ENCODE results near the gene LMF2.
"Not testable (repeated sequence)": the region's sequence is repeated elsewhere in the genome, so short reads cannot be mapped to it uniquely, and the experiment has no call there.

Gene LMF2

GRCh38 chr22:50523458-50523805, 15.9 kb upstream of the LMF2 start:
- no peak for DNase-seq (ENCODE audit: low spot score)

GRCh38 chr22:50522806-50523438, 15.4 kb upstream of the LMF2 start:
- DNase-seq (ENCODE audit: low spot score), result no peak

GRCh38 chr22:50522208-50522805, 14.8 kb upstream of the LMF2 start:
- no peak for DNase-seq (ENCODE audit: low spot score)

GRCh38 chr22:50521710-50522109, 14.2 kb upstream of the LMF2 start:
- DNase-seq (ENCODE audit: low spot score), result no peak

GRCh38 chr22:50520826-50521453, 13.4 kb upstream of the LMF2 start:
- no peak for DNase-seq (ENCODE audit: low spot score)

- not testable (repeated sequence) for DNase-seq (ENCODE audit: low spot score)
Observed at GRCh38 chr22:50520184-50520583, 12.7 kb upstream of the LMF2 start.

GRCh38 chr22:50519151-50519550, 11.6 kb upstream of the LMF2 start:
- DNase-seq (ENCODE audit: low spot score), result no peak

GRCh38 chr22:50518606-50519005, 11.1 kb upstream of the LMF2 start:
- no peak for DNase-seq (ENCODE audit: low spot score)

- DNase-seq (ENCODE audit: low spot score), result no peak
Observed at GRCh38 chr22:50517495-50518260, 10.2 kb upstream of the LMF2 start.

GRCh38 chr22:50516891-50517290, 9.4 kb upstream of the LMF2 start:
- no peak for DNase-seq (ENCODE audit: low spot score)

- DNase-seq (ENCODE audit: low spot score), result no peak
Observed at GRCh38 chr22:50516068-50516467, 8.6 kb upstream of the LMF2 start.

GRCh38 chr22:50513175-50513574, 5.7 kb upstream of the LMF2 start:
- DNase-seq (ENCODE audit: low spot score), result no peak

- DNase-seq (ENCODE audit: low spot score), result no peak
Observed at GRCh38 chr22:50508897-50509296, 1.4 kb upstream of the LMF2 start.

GRCh38 chr22:50507991-50508884, 736 bp upstream of the LMF2 start, which contains the start of gene NCAPH2:
NCAPH2 (plus strand) TSS chr22:50508224; CDS start chr22:50508338, 114 bp downstream.
- no peak for DNase-seq (ENCODE audit: low spot score)

GRCh38 chr22:50506611-50507420, 686 bp downstream of the LMF2 start:
- peak; percentile 34 for DNase-seq (ENCODE audit: low spot score)

- no peak for DNase-seq (ENCODE audit: low spot score)
Observed at GRCh38 chr22:50505776-50506610, 1.5 kb downstream of the LMF2 start.

- DNase-seq (ENCODE audit: low spot score), result no peak
Observed at GRCh38 chr22:50505276-50505775, 2.2 kb downstream of the LMF2 start.

GRCh38 chr22:50504369-50505211, 2.9 kb downstream of the LMF2 start:
- no peak for DNase-seq (ENCODE audit: low spot score)
